Astrocyte of the cerebellum (primary cell): ENCODE data around the gene COL3A1.

Experiments
- DNase-seq: peaks from one replicate; pipeline ENCODE4 v3.0.0-alpha.2; 2011; ENCODE audit warnings: low read depth
- H3K4me3 ChIP-seq: 2 replicates; pipeline ENCODE4 v1.5.1; 2011; ENCODE audit warnings: mild to moderate bottlenecking, low read depth, low read length, moderate library complexity
- CTCF ChIP-seq: IDR thresholded peaks from 2 replicates; pipeline ENCODE4 v1.5.1; 2012; ENCODE audit warnings: low read length, low read depth, moderate library complexity, mild to moderate bottlenecking; ENCODE audit errors: missing control alignments
- in situ Hi-C: cut with HindIII; loops from 2 replicates; pipeline ENCODE4 v1.10.0; 2017; ENCODE audit warnings: low sequenced_read_pairs

The COL3A1 gene

GRCh38 chr2:188978291-188979081 is 4.3 kb downstream of the COL3A1 start:
- in situ Hi-C loops, result no loop called here
- H3K4me3 ChIP-seq, result no peak overlapping the region
- peak; percentile 36 for TF ChIP-seq CTCF
- DNase-seq, result peak; percentile 74

GRCh38 chr2:188979187-188980114 is 5.3 kb downstream of the COL3A1 start:
- in situ Hi-C loops, result no loop called here

GRCh38 chr2:188983427-188984064 is 9.4 kb downstream of the COL3A1 start:
- in situ Hi-C loops, result no loop called here
- no peak overlapping the region for H3K4me3 ChIP-seq
- TF ChIP-seq CTCF, result peak; percentile 39
- DNase-seq, result peak; percentile 29

More at GRCh38 chr2:188979187-188980114, 5.3 kb downstream of the COL3A1 start:
- H3K4me3 ChIP-seq, result no peak overlapping the region
- TF ChIP-seq CTCF, result no peak
- DNase-seq, result no peak

GRCh38 chr2:188984065-188984491 is 9.9 kb downstream of the COL3A1 start:
- TF ChIP-seq CTCF, result peak; percentile 42
- in situ Hi-C loops, result no loop called here
- H3K4me3 ChIP-seq, result no peak overlapping the region
- DNase-seq, result peak; percentile 74

GRCh38 chr2:188984680-188985079 is 10.5 kb downstream of the COL3A1 start:
- peak; percentile 47 for DNase-seq
- TF ChIP-seq CTCF, result no peak
- in situ Hi-C loops, result no loop called here
- H3K4me3 ChIP-seq, result no peak overlapping the region

- no peak overlapping the region for H3K4me3 ChIP-seq
- TF ChIP-seq CTCF, result no peak
- DNase-seq, result no peak
- in situ Hi-C loops, result no loop called here
Measured at GRCh38 chr2:188986839-188987238, 12.7 kb downstream of the COL3A1 start.
